ENCODE data around the gene ZNF782.

GRCh38 chr9:96853781-96854650, at the start of gene ZNF782:
- no peak for TF ChIP-seq EZH2 (IDR thresholded peaks at IDR 0.05)
- TF ChIP-seq POLR2AphosphoS5 (IDR thresholded peaks at IDR 0.05; ENCODE audit: borderline replicate concordance, low read depth, low read length) = peak; percentile 90
- no peak for TF ChIP-seq FOXP2 (optimal IDR thresholded peaks at IDR 0.05; ENCODE audit: control extremely low read depth, extremely low read length, insufficient read depth)
